Keratinocyte (primary cell): ENCODE data around the gene MLX.

Experiments
- CTCF ChIP-seq, 3 experiments: IDR thresholded peaks in 1 of 3; conservative IDR thresholded peaks in 1 of 3; optimal IDR thresholded peaks in 1 of 3; 2 replicates in 2 of 3; 3 replicates in 1 of 3; pipeline versions ENCODE3 to v1.5.1; 2011; ENCODE audit warnings: low read length in 3 of 3, mild to moderate bottlenecking in 3 of 3, moderate library complexity in 2 of 3, control low read depth in 1 of 3, inconsistent platforms in 1 of 3; ENCODE audit not compliant: insufficient read depth in 2 of 3; ENCODE audit errors: extremely low read depth in 1 of 3
- EZH2 ChIP-seq: IDR thresholded peaks from one replicate; pipeline ENCODE4 v1.6.1; 2012; ENCODE audit warnings: inconsistent platforms, mild to moderate bottlenecking, low read length, moderate library complexity

DNA sequence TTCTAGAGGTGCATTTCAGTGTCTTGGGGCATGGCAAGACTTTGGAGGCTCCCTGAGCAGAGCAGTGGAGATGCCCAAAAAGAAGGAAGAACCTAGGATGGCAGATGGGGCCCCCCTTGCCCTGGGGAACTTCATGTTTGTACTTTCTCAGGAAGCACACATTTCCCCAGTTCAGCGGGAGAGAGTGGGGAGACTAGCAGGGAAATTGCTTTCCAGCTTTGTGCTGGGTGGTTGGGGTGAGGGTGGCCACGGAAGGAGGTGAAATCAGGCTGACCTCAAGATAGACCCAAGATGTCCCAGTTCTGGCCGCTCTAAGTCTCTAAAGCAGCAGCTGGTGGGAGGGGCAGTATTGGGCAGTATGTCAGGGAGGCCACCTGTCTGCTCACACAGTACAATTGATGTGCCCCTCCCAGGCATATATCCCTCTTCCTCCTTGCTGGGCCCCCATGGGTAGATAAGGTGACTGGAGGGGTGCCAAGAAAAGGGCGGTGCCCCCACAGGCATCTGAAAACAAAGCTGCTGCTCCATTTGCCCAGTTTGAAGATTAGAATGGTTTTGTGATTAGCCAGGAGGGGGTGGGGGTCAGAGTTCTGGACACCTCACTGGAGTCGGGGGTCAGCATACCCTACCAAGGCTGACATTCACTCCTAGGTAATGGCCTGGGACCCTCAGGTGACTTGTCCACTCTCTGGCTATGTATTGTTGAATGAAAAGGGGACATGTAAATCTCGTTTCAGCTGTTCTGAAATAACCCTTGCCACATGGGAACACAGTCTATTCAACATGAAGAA, 48.0 kb upstream of the MLX start:
- TF ChIP-seq CTCF (optimal IDR thresholded peaks at IDR 0.05 in 1 of 3, IDR thresholded peaks at IDR 0.05 in 1 of 3, conservative IDR thresholded peaks at IDR 0.05 in 1 of 3; ENCODE audit: extremely low read depth in 1 of 3, insufficient read depth in 2 of 3, low read length in 3 of 3) (no peak), EZH2 (no peak)
